Activated T-helper 17 cell treated with anti-CD3 and anti-CD28 coated beads, Interleukin-2, amount 50 U/mL, for 72 hours (primary cell): Measurements from ENCODE around the gene CSE1L. TPM values are rescaled to one million over a fixed set of nuclear protein-coding genes. Genes with fewer than 3 reads are reported as not detected.
"Not testable (repeated sequence)": the region's sequence is repeated elsewhere in the genome, so short reads cannot be mapped to it uniquely, and the experiment has no call there.

Source experiments
- ATAC-seq: fragments of 150-1000 bp; cut with Tn5 transposase; replicated peaks from 2 replicates; pipeline ENCODE4 v1.10.0; 2021; ENCODE audit warnings: mild to moderate bottlenecking, moderate library complexity
- H3K27ac Mint-ChIP-seq: one replicate; pipeline ENCODE4 v1.8.0; 2022; ENCODE audit warnings: mixed read lengths
- H3K27me3 Mint-ChIP-seq: one replicate; pipeline ENCODE4 v1.8.0; 2022; ENCODE audit warnings: mixed read lengths
- H3K36me3 Mint-ChIP-seq: one replicate; pipeline ENCODE4 v1.8.0; 2022; ENCODE audit warnings: low read depth, mild to moderate bottlenecking, mixed read lengths
- H3K4me1 Mint-ChIP-seq: one replicate; pipeline ENCODE4 v1.8.0; 2022; ENCODE audit warnings: mixed read lengths
- H3K4me3 Mint-ChIP-seq: one replicate; pipeline ENCODE4 v1.8.0; 2022; ENCODE audit warnings: mild to moderate bottlenecking, mixed read lengths
- H3K9me3 Mint-ChIP-seq: one replicate; pipeline ENCODE4 v1.8.0; 2022; ENCODE audit warnings: mixed read lengths
- total RNA-seq, 2 donors: library from RNA; stranded (reverse); gene quantifications; one replicate each; pipeline ENCODE4 v1.2.3, GENCODE V29; 2022

The CSE1L gene
- total RNA-seq, 2 donors from 2014 or later: 59.5 to 138 TPM

DNA sequence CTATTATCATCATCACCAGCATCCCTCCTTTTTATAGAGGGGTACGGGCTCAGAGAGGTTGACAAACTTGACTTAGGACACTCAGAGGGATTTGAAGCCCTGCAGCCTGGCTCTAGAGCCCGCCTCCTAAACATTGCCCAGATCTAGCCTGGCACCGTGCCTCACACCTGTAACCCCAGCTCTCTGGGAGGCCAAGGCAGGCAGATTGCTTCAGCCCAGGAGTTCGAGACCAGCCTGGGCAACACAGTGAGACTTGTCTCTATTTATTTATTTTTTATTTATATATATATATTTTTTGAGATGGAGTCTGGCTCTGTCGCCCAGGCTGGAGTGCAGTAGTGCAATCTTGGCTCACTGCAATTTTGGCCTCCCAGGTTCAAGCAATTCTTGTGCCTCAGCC is 6.3 kb upstream of the CSE1L start:
- peaks cover 8% of the 10 kb centered on the region for H3K36me3 Mint-ChIP-seq
- peaks cover 7% of the 10 kb centered on the region for H3K4me1 Mint-ChIP-seq
- H3K27me3 Mint-ChIP-seq: no peaks in the 10 kb centered on the region
- H3K9me3 Mint-ChIP-seq: no peaks in the 10 kb centered on the region
- no peak overlapping the region for H3K4me3 Mint-ChIP-seq
- ATAC-seq: no peak
- H3K27ac Mint-ChIP-seq: no peak overlapping the region

DNA sequence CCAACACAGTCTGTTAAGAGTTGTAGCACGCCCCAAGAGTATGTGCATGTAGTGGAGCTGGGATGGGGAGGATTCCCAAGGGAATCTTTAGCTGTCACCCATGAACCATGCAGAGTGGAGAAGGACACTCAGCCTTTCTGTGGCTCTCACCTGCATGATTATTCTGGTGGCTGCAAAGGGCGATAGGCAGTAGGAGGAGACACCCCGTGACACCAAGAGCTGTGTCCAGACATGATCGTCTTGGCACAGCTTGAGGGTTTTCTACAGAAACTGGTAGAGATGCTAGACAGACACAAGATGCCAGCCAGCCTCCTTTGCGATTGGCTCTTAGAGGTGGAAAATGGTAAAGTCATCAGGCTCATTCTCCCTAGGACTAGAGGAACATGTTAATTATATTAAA is 3.1 kb upstream of the CSE1L start:
- Mint-ChIP-seq H3K27me3 (no peaks in the 10 kb centered on the region), H3K4me1 (peaks cover 10% of the 10 kb centered on the region), H3K36me3 (peaks cover 20% of the 10 kb centered on the region), H3K4me3 (no peak overlapping the region), H3K9me3 (no peaks in the 10 kb centered on the region), H3K27ac (no peak overlapping the region)
- ATAC-seq: no peak

DNA sequence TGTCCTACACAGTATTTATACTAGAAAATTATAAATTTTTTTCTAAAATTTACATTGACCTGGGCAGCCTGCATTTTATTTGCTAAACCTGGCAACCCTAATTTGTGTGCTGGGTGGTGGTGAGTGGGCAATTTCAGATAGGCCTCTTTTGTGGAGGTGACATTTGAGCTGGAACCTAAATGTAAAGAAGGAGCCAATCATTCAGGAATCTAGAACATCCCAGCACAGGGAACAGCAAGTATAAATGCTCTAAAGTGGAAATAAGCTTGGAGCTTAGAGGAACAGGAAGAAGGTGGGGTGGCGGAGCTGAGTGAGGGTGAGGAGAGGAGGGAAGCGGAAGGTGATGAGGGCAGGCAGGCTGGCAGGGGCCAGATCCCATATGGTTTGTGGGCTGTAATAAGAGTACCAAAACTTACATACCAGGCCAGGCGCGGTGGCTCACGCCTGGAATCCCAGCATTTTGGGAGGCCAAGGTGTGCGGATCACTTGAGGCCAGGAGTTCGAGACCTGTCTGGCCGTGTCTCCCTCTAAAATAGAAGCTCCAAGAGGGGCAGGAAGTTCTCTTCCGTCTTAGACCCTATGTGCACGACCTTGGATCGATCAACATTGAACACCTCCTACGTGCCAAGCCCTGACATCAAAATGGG is 549 bp upstream of the CSE1L start:
- Mint-ChIP-seq H3K4me1 (peaks cover 13% of the 10 kb centered on the region), H3K27ac (peak overlapping the region; percentile 96), H3K9me3 (no peaks in the 10 kb centered on the region), H3K4me3 (peak overlapping the region; percentile 94), H3K27me3 (no peaks in the 10 kb centered on the region), H3K36me3 (peaks cover 40% of the 10 kb centered on the region)
- ATAC-seq: peak; percentile 15

DNA sequence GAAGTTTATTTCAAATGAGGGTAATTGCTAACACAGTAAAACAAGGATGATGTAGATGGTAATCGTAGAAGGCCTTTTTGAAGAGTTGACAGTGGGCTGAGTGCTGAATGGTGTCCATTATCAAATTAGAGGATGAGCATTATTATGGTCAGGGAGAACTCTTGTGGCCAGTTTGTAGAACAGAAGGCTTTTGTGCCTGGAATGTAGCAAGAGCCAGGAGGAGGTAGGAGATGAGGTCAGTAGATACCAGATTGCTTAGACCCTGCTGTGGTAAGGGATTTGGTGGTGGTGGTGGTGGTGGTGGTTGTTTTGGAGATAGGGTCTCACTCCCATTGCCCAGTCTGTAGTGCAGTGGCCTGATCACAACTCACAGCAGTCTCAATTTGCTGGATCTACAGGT is 6.2 kb downstream of the CSE1L start:
- Mint-ChIP-seq H3K4me3 (no peak overlapping the region), H3K9me3 (no peaks in the 10 kb centered on the region), H3K36me3 (peaks cover 77% of the 10 kb centered on the region), H3K27ac (peak overlapping the region; percentile 61), H3K27me3 (no peaks in the 10 kb centered on the region), H3K4me1 (peaks cover 29% of the 10 kb centered on the region)
- ATAC-seq: no peak

DNA sequence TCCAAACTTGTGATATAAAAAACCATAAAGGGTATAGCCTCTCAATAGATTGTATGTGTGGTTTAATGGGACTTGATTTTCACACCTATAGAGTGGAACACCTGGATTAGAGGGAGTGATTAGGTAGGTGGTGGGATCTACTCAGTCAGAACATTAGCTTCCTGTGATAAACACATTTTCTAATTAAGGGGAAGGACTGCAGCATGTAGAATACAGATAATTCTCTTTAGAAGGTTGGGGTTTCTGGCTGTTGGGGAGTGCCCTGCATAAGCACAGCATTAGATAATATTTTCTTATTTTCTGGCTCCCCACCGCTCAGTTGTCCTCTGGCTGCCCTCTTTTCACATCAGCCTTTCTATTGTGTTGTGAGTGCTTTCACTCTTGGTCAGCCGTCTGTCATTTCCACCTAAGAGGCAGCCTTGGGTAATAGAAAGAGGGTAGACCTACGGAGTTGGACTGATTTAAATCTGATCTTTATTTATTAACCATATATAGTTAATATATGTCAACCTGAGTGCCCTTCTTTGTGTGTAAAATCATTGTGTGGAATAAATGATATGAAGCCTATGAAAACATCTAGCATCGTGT is 8.0 kb downstream of the CSE1L start:
- Mint-ChIP-seq H3K4me3 (peak overlapping the region; percentile 13), H3K27ac (peak overlapping the region; percentile 13), H3K4me1 (peaks cover 16% of the 10 kb centered on the region), H3K36me3 (peaks cover 78% of the 10 kb centered on the region), H3K27me3 (no peaks in the 10 kb centered on the region), H3K9me3 (no peaks in the 10 kb centered on the region)
- peak; percentile 45 for ATAC-seq

- no peak overlapping the region for H3K4me3 Mint-ChIP-seq
- H3K27me3 Mint-ChIP-seq: no peaks in the 10 kb centered on the region
- H3K27ac Mint-ChIP-seq: no peak overlapping the region
- H3K4me1 Mint-ChIP-seq: no peaks in the 10 kb centered on the region
- peaks cover 96% of the 10 kb centered on the region for H3K36me3 Mint-ChIP-seq
- ATAC-seq: no peak
- H3K9me3 Mint-ChIP-seq: no peaks in the 10 kb centered on the region
Measured at GRCh38 chr20:49063279-49063678, 17.2 kb downstream of the CSE1L start.

- no peaks in the 10 kb centered on the region for H3K9me3 Mint-ChIP-seq
- no peak for ATAC-seq
- no peak overlapping the region for H3K4me3 Mint-ChIP-seq
- peak overlapping the region; percentile 81 for H3K27ac Mint-ChIP-seq
- H3K36me3 Mint-ChIP-seq: peaks cover 100% of the 10 kb centered on the region
- H3K27me3 Mint-ChIP-seq: no peaks in the 10 kb centered on the region
- peaks cover 6% of the 10 kb centered on the region for H3K4me1 Mint-ChIP-seq
Measured at GRCh38 chr20:49074521-49074920, 28.4 kb downstream of the CSE1L start.

GRCh38 chr20:49078310-49078709 is 32.2 kb downstream of the CSE1L start:
- peaks cover 100% of the 10 kb centered on the region for H3K36me3 Mint-ChIP-seq
- H3K27me3 Mint-ChIP-seq: no peaks in the 10 kb centered on the region
- no peak overlapping the region for H3K27ac Mint-ChIP-seq
- no peaks in the 10 kb centered on the region for H3K9me3 Mint-ChIP-seq
- ATAC-seq: no peak
- peaks cover 6% of the 10 kb centered on the region for H3K4me1 Mint-ChIP-seq
- no peak overlapping the region for H3K4me3 Mint-ChIP-seq

DNA sequence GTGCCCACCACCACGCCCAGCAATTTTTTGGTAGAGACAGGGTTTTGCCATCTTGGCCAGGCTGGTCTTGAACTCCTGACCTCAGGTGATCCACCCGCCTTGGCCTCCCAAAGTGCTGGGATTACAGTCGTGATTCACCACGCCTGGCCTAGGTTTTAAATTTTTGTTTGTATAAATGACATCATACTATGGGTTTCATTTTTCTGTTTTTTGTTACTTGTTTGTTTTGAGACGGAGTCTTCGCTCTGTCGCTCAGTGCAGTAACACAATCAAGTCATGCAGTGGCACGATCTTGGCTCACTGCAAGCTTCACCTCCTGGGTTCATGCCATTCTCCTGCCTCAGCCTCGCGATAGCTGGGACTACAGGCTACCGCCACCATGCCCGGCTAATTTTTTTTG is 36.2 kb downstream of the CSE1L start:
- not testable (repeated sequence) for H3K9me3 Mint-ChIP-seq, H3K27me3 Mint-ChIP-seq, ATAC-seq, H3K4me1 Mint-ChIP-seq, H3K27ac Mint-ChIP-seq, H3K4me3 Mint-ChIP-seq
- H3K36me3 Mint-ChIP-seq: peaks cover 100% of the 10 kb centered on the region

DNA sequence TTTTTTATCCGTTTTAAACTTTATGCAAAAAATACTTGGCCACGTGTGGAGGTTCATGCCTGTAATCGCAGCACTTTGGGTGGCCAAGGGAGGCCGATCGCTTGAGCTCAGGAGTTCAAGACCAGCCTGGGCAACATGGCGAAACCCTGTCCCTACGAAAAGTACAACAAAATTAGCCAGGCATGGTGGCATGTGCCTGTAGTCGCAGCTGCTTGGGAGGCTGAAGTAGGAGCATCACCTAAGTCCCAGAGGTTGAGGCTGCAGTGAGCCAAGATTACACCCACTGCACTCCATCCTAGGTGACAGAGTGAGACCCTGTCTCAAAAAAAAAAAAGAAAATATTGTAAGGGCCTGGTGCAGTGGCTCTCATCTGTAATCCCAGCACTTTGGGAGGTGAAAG is 45.0 kb downstream of the CSE1L start:
- Mint-ChIP-seq H3K4me1 (no peaks in the 10 kb centered on the region), H3K9me3 (no peaks in the 10 kb centered on the region), H3K36me3 (peaks cover 100% of the 10 kb centered on the region), H3K4me3 (no peak overlapping the region), H3K27me3 (no peaks in the 10 kb centered on the region), H3K27ac (no peak overlapping the region)
- no peak for ATAC-seq

DNA sequence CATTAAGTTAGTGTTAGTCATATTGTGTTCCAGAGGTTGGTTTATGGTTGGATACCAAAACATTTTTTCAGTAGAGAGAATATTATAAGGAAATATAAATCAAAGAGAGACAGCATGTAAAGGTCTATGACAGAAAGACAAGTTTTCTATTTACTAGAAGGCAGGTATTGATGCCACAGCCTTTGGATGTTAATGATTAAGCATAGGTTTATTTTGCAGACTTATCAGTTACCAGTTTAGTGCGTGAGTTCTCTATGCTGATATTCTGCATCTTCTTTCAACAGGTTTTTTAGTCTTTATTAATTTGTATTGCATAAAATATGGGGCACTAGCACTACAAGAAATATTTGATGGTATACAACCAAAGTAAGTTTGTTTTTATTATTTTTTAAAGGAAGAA is 45.6 kb downstream of the CSE1L start:
- peaks cover 100% of the 10 kb centered on the region for H3K36me3 Mint-ChIP-seq
- ATAC-seq: no peak

GRCh38 chr20:49096203-49096730 is 50.2 kb downstream of the CSE1L start:
- Mint-ChIP-seq H3K27ac (no peak overlapping the region), H3K36me3 (peaks cover 98% of the 10 kb centered on the region), H3K4me1 (no peaks in the 10 kb centered on the region), H3K9me3 (no peaks in the 10 kb centered on the region), H3K4me3 (no peak overlapping the region), H3K27me3 (no peaks in the 10 kb centered on the region)
- no peak for ATAC-seq

More for the DNA sequence above, 45.6 kb downstream of the CSE1L start:
- H3K9me3 Mint-ChIP-seq: no peaks in the 10 kb centered on the region
- H3K27ac Mint-ChIP-seq: no peak overlapping the region
- H3K4me3 Mint-ChIP-seq: no peak overlapping the region
- H3K4me1 Mint-ChIP-seq: no peaks in the 10 kb centered on the region
- no peaks in the 10 kb centered on the region for H3K27me3 Mint-ChIP-seq

- Mint-ChIP-seq H3K4me3 (no peak overlapping the region), H3K9me3 (no peaks in the 10 kb centered on the region), H3K27me3 (no peaks in the 10 kb centered on the region), H3K36me3 (peaks cover 98% of the 10 kb centered on the region), H3K4me1 (no peaks in the 10 kb centered on the region), H3K27ac (no peak overlapping the region)
- ATAC-seq: no peak
Measured at GRCh38 chr20:49097159-49097558, 51.0 kb downstream of the CSE1L start.

- Mint-ChIP-seq H3K36me3 (peaks cover 98% of the 10 kb centered on the region), H3K4me1 (no peaks in the 10 kb centered on the region), H3K4me3 (no peak overlapping the region), H3K27me3 (no peaks in the 10 kb centered on the region), H3K27ac (no peak overlapping the region), H3K9me3 (no peaks in the 10 kb centered on the region)
- ATAC-seq: no peak
Measured at GRCh38 chr20:49098136-49098535, 52.0 kb downstream of the CSE1L start.

DNA sequence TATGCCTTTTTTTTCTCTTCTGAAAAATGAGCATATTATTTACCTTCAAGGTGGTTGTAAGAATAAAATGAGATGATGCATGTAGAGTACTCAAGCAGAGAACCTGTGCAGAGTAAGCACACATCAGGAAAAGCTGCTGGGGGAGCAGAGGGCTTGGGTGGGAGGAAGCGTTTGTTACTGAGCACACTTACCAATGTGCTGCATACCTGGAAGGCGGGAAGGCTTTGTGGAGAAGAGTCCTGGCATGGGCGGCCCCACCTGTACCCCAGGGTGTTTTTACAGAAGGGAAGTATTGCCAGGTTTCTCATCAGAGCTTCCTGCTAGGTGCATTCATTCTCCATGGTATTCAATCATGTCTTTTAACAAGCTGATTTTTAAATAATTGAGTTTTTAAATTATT is 52.9 kb downstream of the CSE1L start:
- Mint-ChIP-seq H3K4me3 (no peak overlapping the region), H3K36me3 (peaks cover 98% of the 10 kb centered on the region), H3K9me3 (no peaks in the 10 kb centered on the region), H3K4me1 (no peaks in the 10 kb centered on the region), H3K27ac (no peak overlapping the region), H3K27me3 (no peaks in the 10 kb centered on the region)
- no peak for ATAC-seq
